ACC112 (cell line): ENCODE measurements around the gene SEMA4D.

ENCODE experiments used
- H2AFZ ChIP-seq: fragments of 200-600 bp; sonication (generic); one replicate; pipeline ENCODE4 v1.6.0; 2017; ENCODE audit warnings: antibody characterized with exemption, low read length; ENCODE audit not compliant: unreplicated experiment
- H3K27ac ChIP-seq: fragments of 200-600 bp; sonication (generic); 2 replicates; pipeline ENCODE4 v1.5.1; 2014; ENCODE audit warnings: low read depth, mild to moderate bottlenecking, antibody characterized with exemption, low read length, moderate library complexity
- H3K27me3 ChIP-seq: fragments of 200-600 bp; sonication (generic); 2 replicates; pipeline ENCODE4 v1.6.1; 2014; ENCODE audit warnings: mild to moderate bottlenecking, antibody characterized with exemption, low read length, moderate library complexity, mixed read lengths; ENCODE audit not compliant: insufficient read depth
- H3K36me3 ChIP-seq: fragments of 200-600 bp; sonication (generic); 2 replicates; pipeline ENCODE4 v1.6.1; 2016; ENCODE audit warnings: mild to moderate bottlenecking, antibody characterized with exemption, low read length, moderate library complexity, mixed read lengths; ENCODE audit not compliant: insufficient read depth
- H3K4me1 ChIP-seq: fragments of 200-600 bp; sonication (generic); one replicate; pipeline ENCODE4 v1.6.1; 2016; ENCODE audit warnings: low read length, mixed read lengths; ENCODE audit not compliant: insufficient read depth, unreplicated experiment, control insufficient read depth
- H3K4me3 ChIP-seq: fragments of 200-600 bp; sonication (generic); 2 replicates; pipeline ENCODE4 v1.5.1; 2014; ENCODE audit warnings: mild to moderate bottlenecking, low read depth, low read length
- H3K79me2 ChIP-seq: fragments of 200-600 bp; sonication (generic); one replicate; pipeline ENCODE4 v1.6.0; 2016; ENCODE audit warnings: low read length; ENCODE audit not compliant: control insufficient read depth, unreplicated experiment, insufficient read depth

SEMA4D gene

GRCh38 chr9:89465001-89465451 is 32.9 kb downstream of the SEMA4D start:
- Histone ChIP-seq H3K4me1 (peaks cover 6% of the 10 kb centered on the region), H3K36me3 (no peaks in the 10 kb centered on the region), H3K79me2 (no peaks in the 10 kb centered on the region), H3K27me3 (peaks cover 43% of the 10 kb centered on the region), H3K4me3 (no peak overlapping the region), H2AFZ (no peak overlapping the region), H3K27ac (no peak overlapping the region)

- Histone ChIP-seq H3K27ac (no peak overlapping the region), H3K79me2 (no peaks in the 10 kb centered on the region), H3K4me3 (no peak overlapping the region), H3K36me3 (no peaks in the 10 kb centered on the region), H3K4me1 (peaks cover 6% of the 10 kb centered on the region), H3K27me3 (peaks cover 37% of the 10 kb centered on the region), H2AFZ (no peak overlapping the region)
Observed at GRCh38 chr9:89464300-89464901, 33.5 kb downstream of the SEMA4D start.

- Histone ChIP-seq H3K27me3 (peaks cover 25% of the 10 kb centered on the region), H2AFZ (no peak overlapping the region), H3K79me2 (no peaks in the 10 kb centered on the region), H3K36me3 (no peaks in the 10 kb centered on the region), H3K4me1 (peaks cover 6% of the 10 kb centered on the region), H3K4me3 (no peak overlapping the region), H3K27ac (no peak overlapping the region)
Observed at GRCh38 chr9:89462817-89463683, 34.9 kb downstream of the SEMA4D start.

- no peak overlapping the region for H3K27ac ChIP-seq
- H3K36me3 ChIP-seq = no peaks in the 10 kb centered on the region
- H2AFZ ChIP-seq = no peak overlapping the region
- H3K27me3 ChIP-seq = peaks cover 21% of the 10 kb centered on the region; the same call in 1 of the 2 replicates
- no peak overlapping the region for H3K4me3 ChIP-seq
- no peaks in the 10 kb centered on the region for H3K79me2 ChIP-seq
- H3K4me1 ChIP-seq = peaks cover 6% of the 10 kb centered on the region
Observed at GRCh38 chr9:89462199-89462598, 35.7 kb downstream of the SEMA4D start.

GRCh38 chr9:89461265-89461664 is 36.6 kb downstream of the SEMA4D start:
- Histone ChIP-seq H3K4me1 (peaks cover 6% of the 10 kb centered on the region), H3K27me3 (peaks cover 21% of the 10 kb centered on the region; the same call in 1 of the 2 replicates), H3K4me3 (no peak overlapping the region), H2AFZ (no peak overlapping the region), H3K27ac (no peak overlapping the region), H3K79me2 (no peaks in the 10 kb centered on the region), H3K36me3 (no peaks in the 10 kb centered on the region)

GRCh38 chr9:89460551-89460950 is 37.4 kb downstream of the SEMA4D start:
- no peak overlapping the region for H2AFZ ChIP-seq
- H3K4me1 ChIP-seq = peaks cover 6% of the 10 kb centered on the region
- no peak overlapping the region for H3K4me3 ChIP-seq
- peaks cover 15% of the 10 kb centered on the region; the same call in 1 of the 2 replicates for H3K27me3 ChIP-seq
- no peaks in the 10 kb centered on the region for H3K79me2 ChIP-seq
- no peaks in the 10 kb centered on the region for H3K36me3 ChIP-seq
- H3K27ac ChIP-seq = no peak overlapping the region

GRCh38 chr9:89458768-89459496 is 39.0 kb downstream of the SEMA4D start:
- H3K4me3 ChIP-seq = no peak overlapping the region
- H3K79me2 ChIP-seq = no peaks in the 10 kb centered on the region
- H3K27ac ChIP-seq = no peak overlapping the region
- H3K4me1 ChIP-seq = peaks cover 6% of the 10 kb centered on the region
- H3K36me3 ChIP-seq = no peaks in the 10 kb centered on the region
- H3K27me3 ChIP-seq = 0 out of 2 replicates have a peak, but pooled peaks cover 5% of the 10 kb centered on the region
- no peak overlapping the region for H2AFZ ChIP-seq

- Histone ChIP-seq H3K36me3 (no peaks in the 10 kb centered on the region), H3K4me1 (peaks cover 6% of the 10 kb centered on the region), H3K27me3 (no peaks in the 10 kb centered on the region), H2AFZ (no peak overlapping the region), H3K79me2 (no peaks in the 10 kb centered on the region), H3K4me3 (no peak overlapping the region), H3K27ac (no peak overlapping the region)
Observed at GRCh38 chr9:89457376-89457855, 40.5 kb downstream of the SEMA4D start.

- H2AFZ ChIP-seq = no peak overlapping the region
- peaks cover 3% of the 10 kb centered on the region; the same call in 1 of the 2 replicates for H3K27me3 ChIP-seq
- H3K27ac ChIP-seq = no peak overlapping the region
- H3K4me1 ChIP-seq = no peaks in the 10 kb centered on the region
- no peaks in the 10 kb centered on the region for H3K79me2 ChIP-seq
- no peaks in the 10 kb centered on the region for H3K36me3 ChIP-seq
- H3K4me3 ChIP-seq = no peak overlapping the region
Observed at GRCh38 chr9:89455356-89455824, 42.5 kb downstream of the SEMA4D start.
